HG03520 (cell line): ENCODE measurements around the gene RNF207.

Experiments
- ATAC-seq: cut with Tn5 transposase; IDR thresholded peaks from one replicate; pipeline ENCODE4 v1.9.1; 2021; ENCODE audit warnings: mild to moderate bottlenecking, moderate library complexity; ENCODE audit not compliant: unreplicated experiment

The RNF207 gene

DNA sequence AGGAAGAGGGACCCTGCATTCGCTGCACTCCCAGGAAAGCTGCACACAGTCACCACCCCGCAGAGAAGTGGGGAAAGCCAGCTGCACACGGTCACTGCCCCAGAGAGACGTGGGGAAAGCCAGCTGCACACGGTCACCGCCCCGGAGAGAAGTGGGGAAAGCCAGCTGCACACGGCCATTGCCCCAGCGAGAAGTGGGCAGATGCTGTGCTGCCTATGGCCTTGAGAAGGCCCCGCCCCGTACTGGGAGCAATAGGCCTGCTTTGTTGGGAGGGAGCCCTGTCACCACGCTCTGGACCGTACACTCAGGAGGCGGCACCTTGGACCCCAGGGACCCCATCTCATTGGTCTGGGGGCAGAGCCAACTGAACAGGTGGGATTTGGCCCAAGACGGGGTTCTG is 59.2 kb downstream of the RNF207 start:
- no peak for ATAC-seq

- ATAC-seq, result no peak
These were observed 60.7 kb downstream of the RNF207 start for GRCh38 chr1:6266641-6267040.

GRCh38 chr1:6267686-6268322 is 61.9 kb downstream of the RNF207 start:
- ATAC-seq, result no peak

DNA sequence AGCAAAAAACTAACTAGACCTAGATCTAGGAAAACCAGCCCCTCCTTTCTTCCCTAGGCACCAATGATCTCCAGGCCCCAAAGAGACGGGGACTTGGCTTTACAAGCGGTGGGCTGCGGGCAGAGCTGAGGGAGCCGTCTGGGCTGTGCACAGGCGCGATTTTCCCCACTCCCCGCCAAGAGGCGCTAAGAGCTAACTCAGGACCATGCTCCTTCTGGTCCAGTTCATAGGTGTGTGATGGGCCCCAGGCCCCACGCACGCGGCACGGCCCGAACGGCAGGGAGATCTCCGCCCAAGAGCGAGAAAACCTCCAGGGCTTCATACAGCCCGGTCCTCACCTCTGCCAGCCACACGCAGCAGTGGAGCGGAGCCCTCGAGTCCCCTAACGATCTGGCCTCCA is 62.5 kb downstream of the RNF207 start:
- no peak for ATAC-seq

GRCh38 chr1:6269296-6269695 is 63.4 kb downstream of the RNF207 start:
- no peak for ATAC-seq

- ATAC-seq, result no peak
These were observed 63.9 kb downstream of the RNF207 start for GRCh38 chr1:6269720-6270400.

DNA sequence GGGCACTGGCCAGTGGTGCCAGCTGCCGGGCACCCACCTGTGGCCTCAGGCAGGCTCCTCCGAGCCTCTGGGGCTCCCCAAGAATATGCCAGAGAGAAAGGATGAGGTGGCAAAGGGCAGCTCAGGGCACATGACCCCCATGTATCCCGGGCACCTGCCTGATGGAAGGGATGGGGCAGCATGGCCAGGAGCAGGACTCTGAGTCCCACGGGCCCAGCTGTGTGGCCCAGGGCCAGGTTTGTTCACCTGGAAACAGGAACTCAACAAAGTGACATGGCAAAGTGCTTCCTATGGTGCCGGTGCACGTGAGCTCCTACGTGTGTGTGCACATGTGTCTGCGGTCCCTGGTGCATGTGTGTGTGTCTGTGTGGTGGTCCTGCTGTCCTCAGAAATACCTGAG is 64.5 kb downstream of the RNF207 start:
- no peak for ATAC-seq
